HEK293 (cell line): ENCODE measurements around the gene CLPSL2.

Experiments used
- EGR2 ChIP-seq: fragments of 450-650 bp; formaldehyde crosslinking; IDR thresholded peaks from 2 replicates; pipeline ENCODE4 v1.5.1; 2016; ENCODE audit warnings: low read depth, missing biosample characterization, missing genetic modification characterization
- PATZ1 ChIP-seq: fragments of 450-650 bp; formaldehyde crosslinking; IDR thresholded peaks from 2 replicates; pipeline ENCODE4 v1.5.1; 2016; ENCODE audit warnings: missing biosample characterization, missing genetic modification characterization
- PRDM10 ChIP-seq: fragments of 450-650 bp; formaldehyde crosslinking; IDR thresholded peaks from 2 replicates; pipeline ENCODE4 v1.5.1; 2016; ENCODE audit warnings: missing biosample characterization, missing genetic modification characterization
- PRDM4 ChIP-seq: fragments of 450-650 bp; formaldehyde crosslinking; IDR thresholded peaks from 2 replicates; pipeline ENCODE4 v1.5.1; 2017; ENCODE audit warnings: missing biosample characterization, missing genetic modification characterization
- SP2 ChIP-seq: fragments of 450-650 bp; formaldehyde crosslinking; IDR thresholded peaks from 2 replicates; pipeline ENCODE4 v1.5.1; 2016; ENCODE audit warnings: missing biosample characterization, missing genetic modification characterization
- SP3 ChIP-seq: fragments of 450-650 bp; formaldehyde crosslinking; IDR thresholded peaks from 2 replicates; pipeline ENCODE4 v1.5.1; 2016; ENCODE audit warnings: missing biosample characterization, missing genetic modification characterization
- ZBTB10 ChIP-seq: fragments of 450-650 bp; formaldehyde crosslinking; IDR thresholded peaks from 2 replicates; pipeline ENCODE4 v1.5.1; 2016; ENCODE audit warnings: missing biosample characterization, missing genetic modification characterization
- ZBTB11 ChIP-seq: fragments of 450-650 bp; formaldehyde crosslinking; conservative IDR thresholded peaks from 2 replicates; pipeline ENCODE4 v1.5.1; 2016; ENCODE audit warnings: low read depth, missing biosample characterization, missing genetic modification characterization
- ZBTB7A ChIP-seq: fragments of 450-650 bp; formaldehyde crosslinking; IDR thresholded peaks from 2 replicates; pipeline ENCODE4 v1.5.1; 2016; ENCODE audit warnings: low read depth, missing biosample characterization, missing genetic modification characterization
- ZBTB8A ChIP-seq: fragments of 450-650 bp; formaldehyde crosslinking; IDR thresholded peaks from 2 replicates; pipeline ENCODE4 v1.5.1; 2016; ENCODE audit warnings: missing biosample characterization, missing genetic modification characterization
- ZFP69B ChIP-seq: fragments of 450-650 bp; formaldehyde crosslinking; IDR thresholded peaks from 2 replicates; pipeline ENCODE4 v1.5.1; 2016; ENCODE audit warnings: missing biosample characterization, missing genetic modification characterization
- ZIC2 ChIP-seq: fragments of 450-650 bp; formaldehyde crosslinking; IDR thresholded peaks from 2 replicates; pipeline ENCODE4 v1.5.1; 2016; ENCODE audit warnings: missing biosample characterization, missing genetic modification characterization
- ZNF175 ChIP-seq: fragments of 450-650 bp; formaldehyde crosslinking; IDR thresholded peaks from 2 replicates; pipeline ENCODE4 v1.5.1; 2016; ENCODE audit warnings: missing biosample characterization, missing genetic modification characterization
- ZNF24 ChIP-seq: fragments of 450-650 bp; formaldehyde crosslinking; IDR thresholded peaks from 2 replicates; pipeline ENCODE4 v1.5.1; 2016; ENCODE audit warnings: missing biosample characterization, missing genetic modification characterization
- ZNF335 ChIP-seq: fragments of 450-650 bp; formaldehyde crosslinking; conservative IDR thresholded peaks from 2 replicates; pipeline ENCODE4 v1.5.1; 2016; ENCODE audit warnings: missing biosample characterization, missing genetic modification characterization
- ZNF394 ChIP-seq: fragments of 450-650 bp; formaldehyde crosslinking; IDR thresholded peaks from 2 replicates; pipeline ENCODE4 v1.5.1; 2016; ENCODE audit warnings: missing biosample characterization, missing genetic modification characterization, mild to moderate bottlenecking, moderate library complexity, borderline replicate concordance
- ZNF404 ChIP-seq: fragments of 450-650 bp; formaldehyde crosslinking; IDR thresholded peaks from 2 replicates; pipeline ENCODE4 v1.5.1; 2017; ENCODE audit warnings: missing biosample characterization, missing genetic modification characterization
- ZNF423 ChIP-seq: fragments of 450-650 bp; formaldehyde crosslinking; IDR thresholded peaks from 2 replicates; pipeline ENCODE4 v1.5.1; 2016; ENCODE audit warnings: missing biosample characterization, missing genetic modification characterization
- ZNF692 ChIP-seq: fragments of 450-650 bp; formaldehyde crosslinking; IDR thresholded peaks from 2 replicates; pipeline ENCODE4 v1.5.1; 2016; ENCODE audit warnings: missing biosample characterization, missing genetic modification characterization
- ZNF785 ChIP-seq: fragments of 450-650 bp; formaldehyde crosslinking; IDR thresholded peaks from 2 replicates; pipeline ENCODE4 v1.5.1; 2016; ENCODE audit warnings: missing biosample characterization, missing genetic modification characterization
- ZNF843 ChIP-seq: fragments of 450-650 bp; formaldehyde crosslinking; IDR thresholded peaks from 2 replicates; pipeline ENCODE4 v1.5.1; 2016; ENCODE audit warnings: missing biosample characterization, missing genetic modification characterization

The CLPSL2 gene

GRCh38 chr6:35727231-35727934 is 49.0 kb upstream of the CLPSL2 start (continued):
- peak; percentile 42; the same call in 1 of the 2 replicates for TF ChIP-seq PRDM4 (tag by site-specific recombination)
- peak; percentile 92 for TF ChIP-seq EGR2
- TF ChIP-seq ZNF24 (tag by site-specific recombination): peak; percentile 49; the same call in 1 of the 2 replicates
- peak; percentile 29; the same call in 1 of the 2 replicates for TF ChIP-seq ZNF423
- no peak for TF ChIP-seq ZBTB7A (tag by site-specific recombination)
- peak; percentile 49; the same call in 1 of the 2 replicates for TF ChIP-seq ZBTB10
- TF ChIP-seq PATZ1 (tag by site-specific recombination): peak; percentile 83
- TF ChIP-seq ZBTB11: no peak
- peak; percentile 54 for TF ChIP-seq SP3 (tag by site-specific recombination)
- peak; percentile 99 for TF ChIP-seq PRDM10 (tag by site-specific recombination)
- peak; percentile 41 for TF ChIP-seq ZNF335 (tag by site-specific recombination)
- peak; percentile 57 for TF ChIP-seq SP2 (tag by site-specific recombination)
- peak; percentile 86 for TF ChIP-seq ZNF394
- 0 out of 2 replicates have a peak, but pooled peaks have one; percentile 83 for TF ChIP-seq ZBTB8A (tag by site-specific recombination)
- peak; percentile 93; the same call in 1 of the 2 replicates for TF ChIP-seq ZNF692 (tag by site-specific recombination)
- TF ChIP-seq ZNF785 (tag by site-specific recombination): 0 out of 2 replicates have a peak, but pooled peaks have one; percentile 49
- TF ChIP-seq ZIC2 (tag by site-specific recombination): peak; percentile 53
- no peak for TF ChIP-seq ZNF175 (tag by site-specific recombination)
- TF ChIP-seq ZFP69B: 0 out of 2 replicates have a peak, but pooled peaks have one; percentile 69
- TF ChIP-seq ZNF404 (tag by site-specific recombination): no peak
- peak; percentile 33; the same call in 1 of the 2 replicates for TF ChIP-seq ZNF843 (tag by site-specific recombination)
